PFSK-1 (cell line): Measurements from ENCODE around the gene STPG4.

Experiments
- FOXP2 ChIP-seq: optimal IDR thresholded peaks from 2 replicates; pipeline ENCODE3; 2011; ENCODE audit warnings: borderline replicate concordance, control low read depth, inconsistent platforms; ENCODE audit not compliant: insufficient read depth; ENCODE audit errors: extremely low read length, extremely low read depth
- POLR2AphosphoS5 ChIP-seq: IDR thresholded peaks from 2 replicates; pipeline ENCODE4 v1.6.1; 2012; ENCODE audit warnings: low read depth, mild to moderate bottlenecking, control low read depth, low read length, moderate library complexity
- REST ChIP-seq, 2 experiments: IDR thresholded peaks; 2 replicates each; pipeline versions ENCODE4 v1.6.1 to v1.8.0; 2011 to 2012; ENCODE audit warnings: low read depth in 2 of 2, low read length in 2 of 2, control low read depth in 1 of 2, inconsistent platforms in 1 of 2, mild to moderate bottlenecking in 1 of 2, moderate library complexity in 1 of 2; ENCODE audit not compliant: insufficient read depth in 1 of 2
- SIN3A ChIP-seq: IDR thresholded peaks from 2 replicates; pipeline ENCODE4 v1.6.1; 2012; ENCODE audit warnings: mild to moderate bottlenecking, low read length, moderate library complexity, borderline replicate concordance; ENCODE audit not compliant: insufficient read depth
- TAF1 ChIP-seq: IDR thresholded peaks from 2 replicates; pipeline ENCODE4 v1.6.1; 2012; ENCODE audit warnings: low read length, control low read depth, borderline replicate concordance; ENCODE audit not compliant: insufficient read depth

The STPG4 gene

GRCh38 chr2:47173986-47174732 lies 19.1 kb upstream of the STPG4 start:
- no peak for TF ChIP-seq FOXP2
- no peak for TF ChIP-seq REST (IDR thresholded peaks at IDR 0.05; ENCODE audit: insufficient read depth in 1 of 2, low read depth in 2 of 2, low read length in 2 of 2)
- no peak for TF ChIP-seq POLR2AphosphoS5
- no peak for TF ChIP-seq SIN3A
- TF ChIP-seq TAF1: no peak; the same call in 1 of the 2 replicates

GRCh38 chr2:47172922-47173695 lies 18.0 kb upstream of the STPG4 start:
- TF ChIP-seq FOXP2 (no peak), POLR2AphosphoS5 (peak; percentile 68), TAF1 (0 out of 2 replicates have a peak, but pooled peaks have one; percentile 53), SIN3A (no peak)

- TF ChIP-seq FOXP2 (no peak), SIN3A (peak; percentile 87; the same call in 1 of the 2 replicates), POLR2AphosphoS5 (peak; percentile 51)
Observed at GRCh38 chr2:47172156-47172921, 17.2 kb upstream of the STPG4 start.

GRCh38 chr2:47169784-47170183 lies 14.7 kb upstream of the STPG4 start:
- TF ChIP-seq TAF1 (no peak), FOXP2 (no peak), POLR2AphosphoS5 (0 out of 2 replicates have a peak, but pooled peaks have one; percentile 45), REST (IDR thresholded peaks at IDR 0.05; ENCODE audit: insufficient read depth in 1 of 2, low read depth in 2 of 2, low read length in 2 of 2) (no peak), SIN3A (no peak)

- TF ChIP-seq REST (IDR thresholded peaks at IDR 0.05; ENCODE audit: insufficient read depth in 1 of 2, low read depth in 2 of 2, low read length in 2 of 2) (no peak), POLR2AphosphoS5 (peak; percentile 2; the same call in 1 of the 2 replicates)
Observed at GRCh38 chr2:47167149-47167548, 12.0 kb upstream of the STPG4 start.
